Stomach (tissue), 4 donors: ENCODE data around the gene CHRNE.

ENCODE experiments used
- CTCF ChIP-seq, 7 experiments: fragments of 450-650 bp in 4 of 7; fragments of 200-600 bp in 3 of 7; sonication (generic) in 3 of 7; IDR thresholded peaks; one replicate each; pipeline ENCODE4 v1.5.1; 2016 to 2019; ENCODE audit warnings: antibody characterized with exemption in 7 of 7, control low read depth in 2 of 7, mild to moderate bottlenecking in 1 of 7
- EP300 ChIP-seq: sonication (generic); formaldehyde crosslinking; IDR thresholded peaks from one replicate; pipeline ENCODE4 v1.6.1; 2017; ENCODE audit warnings: antibody characterized with exemption
- POLR2A ChIP-seq, 4 donors: fragments of 450-650 bp; IDR thresholded peaks; one replicate each; pipeline ENCODE4 v1.6.1; 2016; ENCODE audit warnings: antibody characterized with exemption in 4 of 4, control low read depth in 2 of 4, mild to moderate bottlenecking in 1 of 4, moderate library complexity in 1 of 4
- POLR2AphosphoS5 ChIP-seq, 3 donors: sonication (generic); formaldehyde crosslinking; IDR thresholded peaks; one replicate each; pipeline ENCODE4 v1.6.1; 2016; ENCODE audit warnings: antibody characterized with exemption in 3 of 3

- no peak for TF ChIP-seq POLR2AphosphoS5 (IDR thresholded peaks at IDR 0.05)
- TF ChIP-seq CTCF (IDR thresholded peaks at IDR 0.05), result no peak
- TF ChIP-seq POLR2A (IDR thresholded peaks at IDR 0.05), result no peak
- TF ChIP-seq EP300, result no peak
Observed at GRCh38 chr17:4880857-4881256, 22.0 kb downstream of the CHRNE start.
